ENCODE results near the gene KRTAP5-4. TPM values are rescaled to one million over a fixed set of nuclear protein-coding genes. Genes with fewer than 3 reads are reported as not detected.
A peak's percentile ranks its signal among the peaks of the same experiment; 100 is the strongest.

KRTAP5-4 gene
- polyA plus RNA-seq, 3 donors, result not detected

GRCh38 chr11:1641096-1641495, 19.2 kb upstream of the KRTAP5-4 start:
- no peak for DNase-seq (ENCODE audit: extremely low read depth in 1 of 11, low read depth in 9 of 11, low spot score in 4 of 11)

- peak in 1 of 11 donors; percentile 31 for DNase-seq (ENCODE audit: extremely low read depth in 1 of 11, low read depth in 9 of 11, low spot score in 4 of 11)
Observed at GRCh38 chr11:1640076-1640946, 18.4 kb upstream of the KRTAP5-4 start.

GRCh38 chr11:1639666-1640065, 17.7 kb upstream of the KRTAP5-4 start:
- DNase-seq (ENCODE audit: extremely low read depth in 1 of 11, low read depth in 9 of 11, low spot score in 4 of 11), result no peak

GRCh38 chr11:1639102-1639620, 17.2 kb upstream of the KRTAP5-4 start:
- DNase-seq (ENCODE audit: extremely low read depth in 1 of 11, low read depth in 9 of 11, low spot score in 4 of 11), result no peak

- no peak for DNase-seq (ENCODE audit: extremely low read depth in 1 of 11, low read depth in 9 of 11, low spot score in 4 of 11)
Observed at GRCh38 chr11:1638344-1638743, 16.4 kb upstream of the KRTAP5-4 start.

- DNase-seq (ENCODE audit: extremely low read depth in 1 of 11, low read depth in 9 of 11, low spot score in 4 of 11), result no peak
Observed at GRCh38 chr11:1637628-1638027, 15.7 kb upstream of the KRTAP5-4 start.

- DNase-seq (ENCODE audit: extremely low read depth in 1 of 11, low read depth in 9 of 11, low spot score in 4 of 11), result no peak
Observed at GRCh38 chr11:1636291-1636950, 14.5 kb upstream of the KRTAP5-4 start.

GRCh38 chr11:1633864-1634263, 11.9 kb upstream of the KRTAP5-4 start:
- DNase-seq (ENCODE audit: extremely low read depth in 1 of 11, low read depth in 9 of 11, low spot score in 4 of 11), result no peak

GRCh38 chr11:1632053-1632714, 10.2 kb upstream of the KRTAP5-4 start:
- no peak for DNase-seq (ENCODE audit: extremely low read depth in 1 of 11, low read depth in 9 of 11, low spot score in 4 of 11)

GRCh38 chr11:1631066-1631568, 9.2 kb upstream of the KRTAP5-4 start:
- DNase-seq (ENCODE audit: extremely low read depth in 1 of 11, low read depth in 9 of 11, low spot score in 4 of 11), result no peak

GRCh38 chr11:1630271-1630670, 8.3 kb upstream of the KRTAP5-4 start:
- DNase-seq (ENCODE audit: extremely low read depth in 1 of 11, low read depth in 9 of 11, low spot score in 4 of 11), result no peak

- no peak for DNase-seq (ENCODE audit: extremely low read depth in 1 of 11, low read depth in 9 of 11, low spot score in 4 of 11)
Observed at GRCh38 chr11:1629326-1630185, 7.6 kb upstream of the KRTAP5-4 start, which contains the start of gene KRTAP5-5. KRTAP5-5 (plus strand) TSS chr11:1629775; CDS start chr11:1629841, 66 bp downstream.

- peak in 5 of 11 donors; percentile 29 to 46 (median 40) for DNase-seq (ENCODE audit: extremely low read depth in 1 of 11, low read depth in 9 of 11, low spot score in 4 of 11)
Observed at GRCh38 chr11:1628506-1629325, 6.8 kb upstream of the KRTAP5-4 start.

- DNase-seq (ENCODE audit: extremely low read depth in 1 of 11, low read depth in 9 of 11, low spot score in 4 of 11), result no peak
Observed at GRCh38 chr11:1625541-1625940, 3.6 kb upstream of the KRTAP5-4 start.

- no peak for DNase-seq (ENCODE audit: extremely low read depth in 1 of 11, low read depth in 9 of 11, low spot score in 4 of 11)
Observed at GRCh38 chr11:1624621-1625020, 2.7 kb upstream of the KRTAP5-4 start.

GRCh38 chr11:1623716-1624115, 1.8 kb upstream of the KRTAP5-4 start:
- DNase-seq (ENCODE audit: extremely low read depth in 1 of 11, low read depth in 9 of 11, low spot score in 4 of 11), result no peak

GRCh38 chr11:1619449-1619848, 2.5 kb downstream of the KRTAP5-4 start:
- DNase-seq (ENCODE audit: extremely low read depth in 1 of 11, low read depth in 9 of 11, low spot score in 4 of 11), result no peak

GRCh38 chr11:1618231-1618630, 3.7 kb downstream of the KRTAP5-4 start:
- no peak for DNase-seq (ENCODE audit: extremely low read depth in 1 of 11, low read depth in 9 of 11, low spot score in 4 of 11)

Data from renal cortex interstitium (tissue), 11 donors.